ENCODE data around the gene LCN10. TPM values are rescaled to one million over a fixed set of nuclear protein-coding genes. Genes with fewer than 3 reads are reported as not detected.
A peak's percentile ranks its signal among the peaks of the same experiment; 100 is the strongest.
"Not testable (repeated sequence)": the region's sequence is repeated elsewhere in the genome, so short reads cannot be mapped to it uniquely, and the experiment has no call there.

LCN10 gene
- total RNA-seq, 2 experiments from 2014 or later, result 5.4 to 6.1 TPM

DNA sequence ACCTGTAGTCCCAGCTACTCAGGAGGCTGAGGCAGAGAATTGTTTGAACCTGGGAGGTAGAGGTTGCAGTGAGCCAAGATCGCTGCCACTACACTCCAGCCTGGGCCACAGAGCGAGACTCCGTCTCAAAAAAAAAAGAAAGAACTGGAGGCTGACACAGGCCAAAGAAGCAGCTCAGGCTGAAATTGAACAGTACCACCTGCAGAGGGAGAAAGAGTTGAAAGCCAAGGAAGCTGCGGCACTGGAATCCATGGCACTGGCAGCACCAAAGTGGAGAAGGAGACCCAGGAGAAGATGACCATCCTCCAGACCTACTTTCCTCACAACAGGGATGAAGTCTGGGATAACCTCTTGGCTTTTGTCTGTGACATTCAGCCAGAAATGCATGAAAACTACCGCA is 37.1 kb upstream of the LCN10 start:
- H3K36me3 Mint-ChIP-seq, result no peaks in the 10 kb centered on the region
- H3K27me3 Mint-ChIP-seq, result peaks cover 12% of the 10 kb centered on the region
- H3K4me3 Mint-ChIP-seq, result no peak overlapping the region
- H3K9me3 Mint-ChIP-seq, result no peaks in the 10 kb centered on the region
- peaks cover 2% of the 10 kb centered on the region for H3K4me1 Mint-ChIP-seq
- no peak for DNase-seq
- no peak overlapping the region for H3K27ac Mint-ChIP-seq

- Mint-ChIP-seq H3K4me3 (no peak overlapping the region), H3K27ac (no peak overlapping the region)
These were observed 34.6 kb upstream of the LCN10 start for GRCh38 chr9:136777359-136777758.

DNA sequence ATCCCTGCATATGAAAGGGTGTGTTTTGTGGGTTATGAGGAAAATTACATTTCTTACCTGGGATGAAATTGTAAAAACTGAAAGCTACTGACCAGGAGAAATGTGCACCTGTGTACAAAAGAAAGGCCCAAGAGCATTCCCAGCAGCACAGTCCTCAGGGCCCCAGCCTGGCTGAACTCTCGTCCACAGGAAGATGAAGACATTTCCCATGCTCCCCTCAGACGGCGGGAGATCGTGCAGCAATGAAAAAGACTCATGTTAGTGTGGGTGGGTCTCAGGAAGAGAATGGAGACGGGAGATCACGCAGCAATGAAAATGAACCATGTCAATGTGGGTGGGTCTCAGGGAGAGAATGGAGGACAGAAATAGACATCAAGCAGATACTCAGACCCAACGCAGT is 34.2 kb upstream of the LCN10 start:
- Mint-ChIP-seq H3K27ac (no peak overlapping the region), H3K4me3 (no peak overlapping the region), H3K27me3 (peaks cover 11% of the 10 kb centered on the region), H3K9me3 (peaks cover 8% of the 10 kb centered on the region), H3K4me1 (peaks cover 2% of the 10 kb centered on the region), H3K36me3 (no peaks in the 10 kb centered on the region)
- DNase-seq, result no peak

More at GRCh38 chr9:136777359-136777758, 34.6 kb upstream of the LCN10 start:
- H3K9me3 Mint-ChIP-seq, result peaks cover 8% of the 10 kb centered on the region
- peaks cover 2% of the 10 kb centered on the region for H3K4me1 Mint-ChIP-seq
- H3K27me3 Mint-ChIP-seq, result peaks cover 11% of the 10 kb centered on the region
- no peaks in the 10 kb centered on the region for H3K36me3 Mint-ChIP-seq
- DNase-seq, result no peak

DNA sequence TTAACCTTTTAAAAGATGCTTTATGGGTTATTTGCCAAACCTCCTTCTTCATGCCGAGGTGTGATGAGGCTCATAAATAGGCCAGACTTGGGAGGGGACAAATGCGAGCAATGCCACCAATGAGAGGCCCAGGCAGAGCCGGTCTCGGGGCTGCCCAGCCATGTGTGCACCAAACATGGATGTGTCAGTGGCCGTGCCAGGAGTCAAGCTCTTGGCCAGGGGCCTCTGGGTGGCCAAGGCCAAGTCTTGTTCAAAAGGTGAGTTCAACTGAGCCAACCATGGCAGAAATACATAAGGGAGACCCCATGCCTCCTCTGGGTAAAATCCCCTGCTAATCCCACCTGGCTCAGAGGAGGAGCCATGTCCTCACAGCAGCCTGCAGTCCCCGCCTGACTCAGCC is 32.5 kb upstream of the LCN10 start:
- Mint-ChIP-seq H3K9me3 (peaks cover 8% of the 10 kb centered on the region), H3K27me3 (peaks cover 21% of the 10 kb centered on the region), H3K4me1 (peaks cover 2% of the 10 kb centered on the region), H3K36me3 (no peaks in the 10 kb centered on the region), H3K27ac (no peak overlapping the region), H3K4me3 (no peak overlapping the region)
- no peak for DNase-seq

GRCh38 chr9:136774416-136775045 is 31.8 kb upstream of the LCN10 start:
- Mint-ChIP-seq H3K4me1 (peaks cover 5% of the 10 kb centered on the region), H3K27me3 (peaks cover 27% of the 10 kb centered on the region), H3K27ac (no peak overlapping the region), H3K36me3 (no peaks in the 10 kb centered on the region), H3K9me3 (peaks cover 8% of the 10 kb centered on the region), H3K4me3 (no peak overlapping the region)
- no peak for DNase-seq

DNA sequence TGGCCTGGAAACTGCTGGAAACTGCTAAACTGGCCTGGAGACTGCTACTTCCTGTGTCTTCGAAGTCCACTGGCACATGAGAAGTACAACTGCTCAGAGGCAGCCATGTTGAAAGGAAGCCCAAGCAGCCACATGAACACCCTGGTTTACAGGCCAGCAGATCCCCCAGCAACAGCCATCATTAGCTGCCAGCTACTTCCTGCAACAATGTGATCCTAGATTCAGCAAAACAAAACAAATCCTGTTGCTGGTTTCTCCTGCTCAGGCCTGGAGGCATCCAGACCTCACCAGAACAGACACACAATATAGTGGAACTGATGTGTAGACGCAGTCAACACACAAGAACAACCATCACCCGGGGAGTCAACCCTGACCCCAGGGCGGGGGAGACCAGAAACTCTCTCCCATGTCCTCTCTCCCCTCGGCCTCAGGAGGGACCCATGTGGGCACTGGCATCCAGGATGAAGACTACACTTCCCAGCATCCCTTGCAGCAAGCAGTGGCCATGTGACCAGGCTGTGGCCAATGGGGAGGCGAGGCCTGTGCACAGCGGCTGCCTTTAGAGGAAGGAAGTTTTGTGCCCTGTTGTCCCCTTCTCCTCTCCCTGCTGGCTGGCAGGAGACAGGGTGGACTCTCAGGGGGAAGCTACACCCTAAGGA is 30.8 kb upstream of the LCN10 start:
- Mint-ChIP-seq H3K27me3 (peaks cover 27% of the 10 kb centered on the region), H3K4me1 (peaks cover 5% of the 10 kb centered on the region), H3K4me3 (no peak overlapping the region), H3K27ac (no peak overlapping the region), H3K36me3 (no peaks in the 10 kb centered on the region), H3K9me3 (peaks cover 8% of the 10 kb centered on the region)
- DNase-seq, result peak; percentile 37

- Mint-ChIP-seq H3K9me3 (peaks cover 8% of the 10 kb centered on the region), H3K27me3 (peaks cover 34% of the 10 kb centered on the region), H3K4me1 (peaks cover 8% of the 10 kb centered on the region), H3K4me3 (no peak overlapping the region), H3K36me3 (no peaks in the 10 kb centered on the region), H3K27ac (no peak overlapping the region)
- no peak for DNase-seq
These were observed 29.2 kb upstream of the LCN10 start for GRCh38 chr9:136771907-136772415.

GRCh38 chr9:136769710-136770191 is 27.0 kb upstream of the LCN10 start:
- no peaks in the 10 kb centered on the region for H3K36me3 Mint-ChIP-seq
- H3K4me3 Mint-ChIP-seq, result no peak overlapping the region
- DNase-seq, result peak; percentile 61
- H3K27ac Mint-ChIP-seq, result no peak overlapping the region
- peaks cover 18% of the 10 kb centered on the region for H3K4me1 Mint-ChIP-seq
- H3K9me3 Mint-ChIP-seq, result peaks cover 8% of the 10 kb centered on the region
- H3K27me3 Mint-ChIP-seq, result peaks cover 43% of the 10 kb centered on the region

DNA sequence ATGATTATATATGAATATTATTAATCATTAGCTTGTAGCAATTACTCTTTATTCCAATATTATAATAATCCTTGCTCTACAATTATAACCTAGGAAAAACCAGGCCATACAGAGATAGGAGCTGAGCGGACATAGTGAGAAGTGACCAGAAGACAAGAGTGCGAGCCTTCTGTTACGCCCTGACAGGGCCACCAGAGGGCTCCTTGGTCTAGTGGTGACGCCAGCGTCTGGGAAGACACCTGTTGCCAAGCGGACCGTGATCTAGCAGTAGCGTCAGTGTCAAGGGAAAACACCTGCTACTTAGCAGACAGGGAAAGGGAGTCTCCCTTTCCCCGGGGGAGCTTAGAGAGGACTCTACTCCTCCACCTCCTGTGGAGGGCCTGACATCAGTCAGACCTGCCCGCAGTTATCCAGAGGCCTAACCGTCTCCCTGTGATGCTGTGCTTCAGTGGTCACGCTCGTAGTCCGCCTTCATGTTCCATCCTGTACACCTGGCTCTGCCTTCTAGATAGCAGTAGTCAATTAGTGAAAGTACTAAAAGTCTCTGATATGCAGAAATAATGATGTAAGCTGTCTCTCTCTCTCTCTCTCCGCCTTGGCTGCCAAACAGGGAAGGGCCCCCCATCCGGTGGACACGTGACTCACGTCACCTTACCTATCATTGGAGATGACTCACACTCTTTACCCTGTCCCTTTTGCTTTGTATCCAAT is 23.8 kb upstream of the LCN10 start:
- H3K36me3 Mint-ChIP-seq, H3K9me3 Mint-ChIP-seq: not testable (repeated sequence)
- peak overlapping the region; percentile 47 for H3K4me3 Mint-ChIP-seq
- peaks cover 47% of the 10 kb centered on the region for H3K27me3 Mint-ChIP-seq
- peak; percentile 65 for DNase-seq
- H3K4me1 Mint-ChIP-seq, result peaks cover 16% of the 10 kb centered on the region
- peak overlapping the region; percentile 73 for H3K27ac Mint-ChIP-seq

DNA sequence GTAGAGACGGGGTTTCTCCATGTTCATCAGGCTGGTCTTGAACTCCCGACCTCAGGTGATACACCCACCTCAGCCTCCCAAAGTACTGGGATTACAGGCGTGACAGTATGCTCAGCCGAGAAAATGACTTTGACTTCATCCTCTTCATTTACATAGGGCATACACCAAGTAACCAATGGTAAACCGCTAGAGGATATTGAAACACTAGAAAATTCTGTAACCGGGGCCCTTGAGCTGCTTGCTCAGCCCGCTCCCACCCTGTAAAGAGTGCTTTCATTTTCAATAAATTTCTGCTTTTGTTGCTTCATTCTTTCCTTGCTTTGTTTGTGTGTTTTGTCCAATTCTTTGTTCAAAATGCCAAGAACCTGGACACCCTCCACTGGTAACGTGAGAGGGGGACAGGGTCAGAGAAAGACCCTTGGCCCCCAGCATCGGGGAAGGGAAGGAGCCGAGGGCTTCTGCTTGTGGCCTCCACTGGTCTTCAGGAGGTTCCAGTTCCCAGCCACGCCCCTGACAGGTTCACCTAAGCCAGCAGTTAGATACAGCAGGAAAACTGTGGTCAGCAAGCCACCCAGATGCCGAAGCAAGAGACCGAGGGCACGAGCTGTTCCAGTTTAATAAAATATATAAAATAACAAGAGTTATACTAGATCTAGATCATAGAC is 23.1 kb upstream of the LCN10 start:
- not testable (repeated sequence) for H3K4me3 Mint-ChIP-seq, DNase-seq
- peaks cover 17% of the 10 kb centered on the region for H3K4me1 Mint-ChIP-seq

DNA sequence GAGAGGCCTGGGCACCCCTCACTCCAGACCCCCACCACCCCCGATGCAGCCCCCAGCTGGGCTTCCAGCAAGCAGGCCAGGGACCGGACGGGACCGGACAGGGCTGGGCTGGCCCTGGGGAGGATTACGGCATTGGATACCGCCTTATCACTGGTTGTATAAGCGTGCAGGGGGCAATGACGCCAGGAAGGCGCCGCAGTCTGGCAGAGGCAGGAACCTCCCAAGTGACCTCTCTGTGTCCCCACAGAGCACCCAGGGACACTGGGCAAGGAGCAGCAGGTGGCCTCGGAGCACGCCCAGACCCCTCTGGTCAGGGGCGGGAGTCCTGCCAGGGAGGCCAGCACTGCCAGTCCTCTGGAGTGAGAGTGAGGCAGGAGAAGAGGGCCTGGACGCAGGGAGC is 22.3 kb upstream of the LCN10 start:
- peaks cover 41% of the 10 kb centered on the region for H3K27me3 Mint-ChIP-seq
- H3K4me1 Mint-ChIP-seq, result peaks cover 18% of the 10 kb centered on the region
- H3K27ac Mint-ChIP-seq, result no peak overlapping the region
- H3K36me3 Mint-ChIP-seq, result no peaks in the 10 kb centered on the region
- DNase-seq, result no peak
- H3K4me3 Mint-ChIP-seq, result no peak overlapping the region
- H3K9me3 Mint-ChIP-seq, result no peaks in the 10 kb centered on the region

More for the DNA sequence above, 23.1 kb upstream of the LCN10 start:
- not testable (repeated sequence) for H3K9me3 Mint-ChIP-seq, H3K36me3 Mint-ChIP-seq
- Mint-ChIP-seq H3K27ac (peak overlapping the region; percentile 38), H3K27me3 (peaks cover 44% of the 10 kb centered on the region)

DNA sequence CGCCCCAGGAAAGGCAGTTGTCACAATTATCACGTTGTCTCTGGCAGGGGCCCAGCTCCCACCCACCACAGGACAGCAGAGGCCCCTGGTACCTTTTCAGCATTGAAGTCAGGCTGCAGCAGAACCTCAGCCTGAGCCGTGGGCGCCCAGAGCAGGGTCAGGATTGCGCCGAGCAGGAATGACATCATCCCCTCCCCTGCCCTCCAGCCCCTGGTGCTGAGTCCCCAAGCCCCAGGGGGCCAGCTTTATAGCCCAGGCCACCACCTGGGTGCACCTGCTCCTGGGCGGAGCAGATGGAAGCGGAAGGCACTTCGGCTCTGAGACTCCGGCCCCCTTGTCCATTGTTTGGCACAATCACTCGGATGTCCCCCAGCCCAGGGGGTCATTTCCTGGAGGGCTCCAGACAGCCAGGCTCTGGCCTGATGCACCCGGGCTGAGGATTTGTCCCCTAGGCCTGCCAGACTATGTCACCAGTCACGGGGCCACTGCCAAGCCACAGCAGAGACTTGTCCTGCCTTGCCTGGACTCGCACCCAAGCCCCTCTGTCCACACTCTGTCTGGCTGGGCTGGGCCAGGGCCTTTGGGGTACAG is 21.7 kb upstream of the LCN10 start, which contains the start of gene LCN15:
Gene LCN15, minus strand, starts transcription at position 218 of the 591 bp plus-strand sequence. Its CDS starts 30 bp downstream, at position 188.
- H3K36me3 Mint-ChIP-seq, result no peaks in the 10 kb centered on the region
- H3K4me1 Mint-ChIP-seq, result peaks cover 14% of the 10 kb centered on the region
- no peak within 1 kb of the TSS for H3K27ac Mint-ChIP-seq
- no peaks in the 10 kb centered on the region for H3K9me3 Mint-ChIP-seq
- H3K27me3 Mint-ChIP-seq, result peaks cover 41% of the 10 kb centered on the region
- DNase-seq, result no peak
- H3K4me3 Mint-ChIP-seq, result no peak within 1 kb of the TSS

- Mint-ChIP-seq H3K4me3 (no peak overlapping the region), H3K4me1 (peaks cover 14% of the 10 kb centered on the region), H3K9me3 (no peaks in the 10 kb centered on the region), H3K36me3 (no peaks in the 10 kb centered on the region), H3K27ac (no peak overlapping the region), H3K27me3 (peaks cover 38% of the 10 kb centered on the region)
- no peak for DNase-seq
These were observed 20.9 kb upstream of the LCN10 start for GRCh38 chr9:136763649-136764035.

DNA sequence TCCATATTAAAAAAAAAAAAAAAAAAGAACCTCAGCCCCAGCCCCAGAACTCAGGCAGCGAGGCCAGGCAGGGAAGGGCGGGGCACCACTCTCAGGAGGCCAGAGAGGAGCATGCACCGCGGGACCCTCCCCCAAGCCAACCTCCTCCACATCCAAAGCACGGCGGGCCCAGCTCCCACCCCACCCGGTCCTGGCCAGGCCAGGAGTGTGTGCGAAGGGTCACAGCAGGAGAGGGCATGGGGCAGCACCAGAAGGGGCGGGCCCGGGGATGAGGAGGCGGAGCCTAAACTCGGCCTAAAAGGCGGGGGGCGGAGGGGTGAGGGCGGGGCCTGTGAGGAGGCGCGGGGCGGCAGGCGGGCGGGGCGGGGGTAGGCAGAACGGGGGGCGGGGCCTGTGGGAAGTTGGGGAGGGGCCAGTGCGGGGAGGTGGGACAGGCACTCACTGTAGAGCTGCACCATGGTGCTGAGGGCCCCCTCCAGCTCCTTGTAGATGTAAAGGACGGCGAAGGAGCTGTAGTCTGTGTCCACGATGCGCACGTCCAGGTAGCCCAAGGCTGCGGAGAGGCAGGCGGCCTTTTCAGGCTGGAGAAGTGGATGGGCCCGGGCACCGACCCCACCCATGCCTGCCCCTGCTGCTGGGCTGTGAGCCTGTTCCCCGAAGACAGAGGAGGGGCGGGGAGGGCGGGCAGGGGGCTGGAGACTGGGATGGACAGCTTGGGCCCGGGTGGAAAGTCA is 20.3 kb upstream of the LCN10 start:
- Mint-ChIP-seq H3K36me3 (no peaks in the 10 kb centered on the region), H3K27ac (no peak overlapping the region), H3K4me1 (peaks cover 14% of the 10 kb centered on the region), H3K4me3 (no peak overlapping the region), H3K9me3 (no peaks in the 10 kb centered on the region), H3K27me3 (peaks cover 34% of the 10 kb centered on the region)
- DNase-seq, result peak; percentile 44

Measured in activated naive CD8-positive, alpha-beta T cell treated with anti-CD3 and anti-CD28 coated beads for 36 hours (primary cell).